GM11168 (cell line): ENCODE data around the gene THAP6.
"Not testable (repeated sequence)": the region's sequence is repeated elsewhere in the genome, so short reads cannot be mapped to it uniquely, and the experiment has no call there.

Source experiments
- in situ Hi-C: fragments of 300-500 bp; cut with MboI; formaldehyde crosslinking; loops from one replicate; pipeline ENCODE4 v1.12.0; 2022; ENCODE audit warnings: low sequenced_read_pairs; ENCODE audit not compliant: unreplicated experiment

The THAP6 gene

GRCh38 chr4:75519452-75519851, 5.2 kb downstream of the THAP6 start:
- in situ Hi-C loops: not testable (repeated sequence)

- in situ Hi-C loops: no loop called here
These were observed 10.8 kb downstream of the THAP6 start for GRCh38 chr4:75525086-75525485.

GRCh38 chr4:75525910-75526309, 11.6 kb downstream of the THAP6 start:
- in situ Hi-C loops: no loop called here

GRCh38 chr4:75527482-75527881, 13.2 kb downstream of the THAP6 start:
- in situ Hi-C loops: no loop called here

- in situ Hi-C loops: no loop called here
These were observed 16.5 kb downstream of the THAP6 start for GRCh38 chr4:75530556-75531322.

- in situ Hi-C loops: not testable (repeated sequence)
These were observed 17.4 kb downstream of the THAP6 start for GRCh38 chr4:75531536-75532143.

- in situ Hi-C loops: not testable (repeated sequence)
These were observed 19.1 kb downstream of the THAP6 start for GRCh38 chr4:75533339-75533887.

- in situ Hi-C loops: not testable (repeated sequence)
These were observed 19.7 kb downstream of the THAP6 start for GRCh38 chr4:75533926-75534325.

- in situ Hi-C loops: not testable (repeated sequence)
These were observed 23.0 kb downstream of the THAP6 start for GRCh38 chr4:75537308-75537707.

GRCh38 chr4:75542824-75543223, 28.6 kb downstream of the THAP6 start:
- in situ Hi-C loops: no loop called here

- in situ Hi-C loops: not testable (repeated sequence)
These were observed 29.9 kb downstream of the THAP6 start for GRCh38 chr4:75544220-75544619.

GRCh38 chr4:75544870-75545269, 30.6 kb downstream of the THAP6 start:
- in situ Hi-C loops: no loop called here

GRCh38 chr4:75545526-75545925, 31.3 kb downstream of the THAP6 start:
- in situ Hi-C loops: no loop called here

- in situ Hi-C loops: no loop called here
These were observed 33.5 kb downstream of the THAP6 start for GRCh38 chr4:75547647-75548387.

GRCh38 chr4:75549019-75549418, 34.7 kb downstream of the THAP6 start:
- in situ Hi-C loops: no loop called here

- in situ Hi-C loops: no loop called here
These were observed 38.2 kb downstream of the THAP6 start for GRCh38 chr4:75552452-75552851.

- in situ Hi-C loops: no loop called here
These were observed 41.3 kb downstream of the THAP6 start, which contains the start of gene ODAPH for GRCh38 chr4:75555294-75556164. Gene ODAPH (plus strand): TSS chr4:75556066. CDS start chr4:75556083, 17 bp downstream.

- in situ Hi-C loops: no loop called here
These were observed 43.4 kb downstream of the THAP6 start for GRCh38 chr4:75557696-75558095.

GRCh38 chr4:75561789-75562188, 47.5 kb downstream of the THAP6 start:
- in situ Hi-C loops: no loop called here

GRCh38 chr4:75564023-75564422, 49.8 kb downstream of the THAP6 start:
- in situ Hi-C loops: no loop called here
